SK-N-SH (cell line): ENCODE results near the gene C1QC. TPM values are rescaled to one million over a fixed set of nuclear protein-coding genes. Genes with fewer than 3 reads are reported as not detected.

Experiments
- CTCF ChIA-PET: fragments of 300-600, 350-600 bp; formaldehyde crosslinking; extraction: SDS; loops from one replicate; lab custom pipeline; 2021; lab: Yijun Ruan, JAX
- POLR2A ChIA-PET: fragments of 350-600 bp; sonication (Branson Sonifier 250); formaldehyde crosslinking; extraction: SDS; loops from one replicate; lab custom pipeline; 2020; ENCODE audit warnings: antibody characterized with exemption, inconsistent platforms; lab: Yijun Ruan, JAX
- DNase-seq: peaks from one replicate; pipeline ENCODE4 v3.0.0; 2012
- H2AFZ ChIP-seq: fragments of 200-600 bp; sonication (generic); 2 replicates; pipeline ENCODE4 v1.8.1; 2016; ENCODE audit warnings: antibody characterized with exemption, mild to moderate bottlenecking, low read depth
- H3F3A ChIP-seq: fragments of 200-600 bp; sonication (generic); replicated peaks from 2 replicates; pipeline ENCODE3; 2016; ENCODE audit warnings: antibody characterized with exemption, mild to moderate bottlenecking; ENCODE audit not compliant: insufficient read depth
- H3K27ac ChIP-seq, 2 experiments: fragments of 200-500 bp in 1 of 2; fragments of 200-600 bp in 1 of 2; sonication (Bioruptor generic) in 1 of 2; sonication (generic), shearing (Covaris generic) in 1 of 2; 2 replicates each; pipeline versions ENCODE4 v1.5.1 to v1.6.1; 2014 to 2016; ENCODE audit warnings: low read depth in 2 of 2, inconsistent platforms in 1 of 2, low read length in 1 of 2, mild to moderate bottlenecking in 1 of 2, mixed read lengths in 1 of 2
- H3K27me3 ChIP-seq: fragments of 200-600 bp; sonication (generic), shearing (Covaris generic); 2 replicates; pipeline ENCODE4 v1.6.1; 2016; ENCODE audit warnings: mixed run types; ENCODE audit not compliant: insufficient read depth
- H3K36me3 ChIP-seq, 2 experiments: fragments of 200-500 bp in 1 of 2; fragments of 200-600 bp in 1 of 2; sonication (Bioruptor generic) in 1 of 2; sonication (generic) in 1 of 2; replicated peaks in 1 of 2; 2 replicates each; pipeline versions ENCODE3 to v1.5.1; 2014 to 2016; ENCODE audit warnings: low read length in 1 of 2, mild to moderate bottlenecking in 1 of 2; ENCODE audit not compliant: insufficient read depth in 2 of 2, control insufficient read depth in 1 of 2
- H3K4me1 ChIP-seq, 2 experiments: fragments of 200-500 bp in 1 of 2; fragments of 200-600 bp in 1 of 2; sonication (Bioruptor generic) in 1 of 2; sonication (generic), shearing (Covaris generic) in 1 of 2; 2 replicates each; pipeline versions ENCODE4 v1.5.1 to v1.6.1; 2014 to 2016; ENCODE audit warnings: low read depth in 1 of 2, low read length in 1 of 2, mixed run types in 1 of 2; ENCODE audit not compliant: insufficient read depth in 2 of 2, control insufficient read depth in 1 of 2
- H3K4me2 ChIP-seq: fragments of 200-600 bp; sonication (generic), shearing (Covaris generic); 2 replicates; pipeline ENCODE4 v1.6.1; 2017; ENCODE audit warnings: mixed run types
- H3K4me3 ChIP-seq, 2 experiments: fragments of 200-500 bp in 1 of 2; fragments of 200-600 bp in 1 of 2; sonication (Bioruptor generic) in 1 of 2; sonication (generic), shearing (Covaris generic) in 1 of 2; 2 replicates each; pipeline versions ENCODE4 v1.5.1 to v1.8.1; 2014 to 2016; ENCODE audit warnings: low read depth in 2 of 2, inconsistent platforms in 1 of 2, low read length in 1 of 2, mild to moderate bottlenecking in 1 of 2, mixed read lengths in 1 of 2, moderate library complexity in 1 of 2
- H3K79me2 ChIP-seq: fragments of 200-600 bp; sonication (generic); 2 replicates; pipeline ENCODE4 v1.8.1; 2017; ENCODE audit warnings: mild to moderate bottlenecking; ENCODE audit not compliant: insufficient read depth
- H3K9ac ChIP-seq: fragments of 200-600 bp; sonication (generic); 2 replicates; pipeline ENCODE4 v1.6.1; 2017; ENCODE audit warnings: mixed run types
- H3K9me2 ChIP-seq: fragments of 200-600 bp; sonication (generic); 2 replicates; pipeline ENCODE4 v1.6.1; 2017; ENCODE audit warnings: mixed run types
- H3K9me3 ChIP-seq: fragments of 200-600 bp; sonication (generic); 2 replicates; pipeline ENCODE4 v1.6.1; 2017; ENCODE audit warnings: mixed run types, mild to moderate bottlenecking, moderate library complexity
- H4K20me1 ChIP-seq: fragments of 200-600 bp; sonication (generic); 2 replicates; pipeline ENCODE4 v1.6.1; 2017; ENCODE audit warnings: mild to moderate bottlenecking, mixed run types; ENCODE audit not compliant: insufficient read depth
- FOSL2 ChIP-seq: IDR thresholded peaks from 2 replicates; pipeline ENCODE4 v1.4.0; 2012; ENCODE audit warnings: low read depth, mild to moderate bottlenecking, moderate library complexity, borderline replicate concordance
- GABPA ChIP-seq: IDR thresholded peaks from 2 replicates; pipeline ENCODE4 v1.4.0; 2012; ENCODE audit warnings: low read depth, mild to moderate bottlenecking
- GATA2 ChIP-seq: sonication (generic); formaldehyde crosslinking; IDR thresholded peaks from 2 replicates; pipeline ENCODE4 v1.5.0; 2020; ENCODE audit warnings: mild to moderate bottlenecking, missing genetic modification reagents
- MXI1 ChIP-seq: IDR thresholded peaks from 2 replicates; pipeline ENCODE4 v1.6.1; 2012; ENCODE audit warnings: mild to moderate bottlenecking, low read depth, low read length, improper control_type of control experiment
- PBX3 ChIP-seq: IDR thresholded peaks from 2 replicates; pipeline ENCODE4; 2012
- USF1 ChIP-seq: IDR thresholded peaks from 2 replicates; pipeline ENCODE4 v1.4.0; 2012; ENCODE audit warnings: low read depth, borderline replicate concordance
- WGBS: methylation state at CpG from one replicate; pipeline ENCODE4 v1.1.6; 2017; ENCODE audit warnings: low lambda C conversion rate; 5-methylcytosine and 5-hydroxymethylcytosine counted together
- polyA plus RNA-seq, 3 experiments: library from polyadenylated mRNA; depleted of rRNA; stranded (reverse); fragments of >200 nt; gene quantifications; 2 replicates each; pipeline ENCODE4 v1.2.3, GENCODE V29; 2012

Gene C1QC
- polyA plus RNA-seq, 1 of the 3 experiments (the other 2 are of a cell fraction) = not detected

GRCh38 chr1:22660716-22661241, 17.3 kb downstream of the C1QC start (continued):
- TF ChIP-seq GABPA = no peak

- Histone ChIP-seq H3K36me3 (no peaks in the 10 kb centered on the region), H2AFZ (no peak overlapping the region), H3K27me3 (peaks cover 18% of the 10 kb centered on the region; the same call in 1 of the 2 replicates), H3K79me2 (no peaks in the 10 kb centered on the region), H3K4me1 (no peaks in the 10 kb centered on the region), H3K4me2 (no peak overlapping the region), H3K9ac (no peak overlapping the region), H3K9me2 (no peaks in the 10 kb centered on the region), H3K4me3 (no peak overlapping the region), H3F3A (no peaks in the 10 kb centered on the region), H3K27ac (no peak overlapping the region), H4K20me1 (no peaks in the 10 kb centered on the region), H3K9me3 (no peaks in the 10 kb centered on the region)
- no peak for DNase-seq
- TF ChIP-seq FOSL2 (no peak), MXI1 (no peak), GATA2 (CRISPR knock-in tag) (no peak), GABPA (no peak)
- POLR2A ChIA-PET = no interaction called here
- WGBS = 57% methylated on average over 2 of the region's 2 CpGs
- CTCF ChIA-PET = interaction anchor here (1.2 to 3.3 kb wide), 4 partner anchors 12 to 271 kb away, joined by 3 to 18 read pairs (median 10); partner anchors contain the start of gene C1QC
Measured at GRCh38 chr1:22661880-22662279, 18.4 kb downstream of the C1QC start.

- no peaks in the 10 kb centered on the region for H3K36me3 ChIP-seq
- WGBS = 83% methylated on average over 4 of the region's 5 CpGs
- H3K9me3 ChIP-seq = no peaks in the 10 kb centered on the region
- H3K4me2 ChIP-seq = no peak overlapping the region
- no peak overlapping the region for H3K9ac ChIP-seq
- H3K79me2 ChIP-seq = no peaks in the 10 kb centered on the region
- ChIA-PET CTCF (interaction anchor here (1.2 to 3.3 kb wide), 4 partner anchors 11 to 271 kb away, joined by 3 to 18 read pairs (median 10); partner anchors contain the start of gene C1QC), POLR2A (no interaction called here)
- H3K27ac ChIP-seq = no peak overlapping the region
- H4K20me1 ChIP-seq = no peaks in the 10 kb centered on the region
- peaks cover 15% of the 10 kb centered on the region; the same call in 1 of the 2 replicates for H3K27me3 ChIP-seq
- DNase-seq = peak; percentile 67
- no peaks in the 10 kb centered on the region for H3F3A ChIP-seq
- no peaks in the 10 kb centered on the region for H3K4me1 ChIP-seq
- no peak overlapping the region for H3K4me3 ChIP-seq
- H3K9me2 ChIP-seq = no peaks in the 10 kb centered on the region
- TF ChIP-seq PBX3 (peak; percentile 79), USF1 (no peak)
- TF ChIP-seq, all 33 proteins: peak for 1
- H2AFZ ChIP-seq = no peak overlapping the region
Measured at GRCh38 chr1:22662318-22662717, 18.9 kb downstream of the C1QC start.
